GM12865 (cell line): Measurements from ENCODE around the gene TRMT1.

ENCODE experiments used
- DNase-seq: peaks from one replicate; pipeline ENCODE4 v3.0.0; 2010; ENCODE audit warnings: low read depth
- H3K4me3 ChIP-seq: 2 replicates; pipeline ENCODE4 v1.5.1; 2011; ENCODE audit warnings: mild to moderate bottlenecking, low read depth, low read length, control low read depth
- TF ChIP-seq, protein P1 (sequence below): IDR thresholded peaks from 2 replicates; pipeline ENCODE4 v1.5.1; 2011; ENCODE audit warnings: low read length, control low read depth, low read depth, inconsistent platforms; ENCODE audit not compliant: insufficient read depth; ENCODE audit errors: missing control alignments

Gene TRMT1

DNA sequence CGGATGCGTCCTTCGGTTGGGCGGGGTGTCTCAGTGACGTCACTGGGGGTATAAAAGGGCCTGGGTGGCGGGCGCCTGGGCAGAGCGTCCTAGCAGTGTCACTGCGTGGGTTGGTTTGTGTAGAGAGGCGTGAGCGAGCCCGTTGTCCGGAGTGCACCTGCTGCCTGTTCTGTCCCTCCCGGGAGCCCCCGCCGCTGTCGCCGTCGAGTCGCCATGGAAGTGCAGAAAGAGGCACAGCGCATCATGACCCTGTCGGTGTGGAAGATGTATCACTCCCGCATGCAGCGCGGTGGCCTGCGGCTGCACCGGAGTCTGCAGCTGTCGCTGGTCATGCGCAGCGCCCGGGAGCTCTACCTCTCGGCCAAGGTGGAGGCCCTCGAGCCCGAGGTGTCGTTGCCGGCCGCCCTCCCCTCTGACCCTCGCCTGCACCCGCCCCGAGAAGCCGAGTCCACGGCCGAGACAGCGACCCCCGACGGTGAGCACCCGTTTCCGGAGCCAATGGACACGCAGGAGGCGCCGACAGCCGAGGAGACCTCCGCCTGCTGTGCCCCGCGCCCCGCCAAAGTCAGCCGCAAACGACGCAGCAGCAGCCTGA lies 36.5 kb upstream of the TRMT1 start:
- H3K4me3 ChIP-seq: peak overlapping the region; percentile 91
- TF ChIP-seq, protein P1, sequence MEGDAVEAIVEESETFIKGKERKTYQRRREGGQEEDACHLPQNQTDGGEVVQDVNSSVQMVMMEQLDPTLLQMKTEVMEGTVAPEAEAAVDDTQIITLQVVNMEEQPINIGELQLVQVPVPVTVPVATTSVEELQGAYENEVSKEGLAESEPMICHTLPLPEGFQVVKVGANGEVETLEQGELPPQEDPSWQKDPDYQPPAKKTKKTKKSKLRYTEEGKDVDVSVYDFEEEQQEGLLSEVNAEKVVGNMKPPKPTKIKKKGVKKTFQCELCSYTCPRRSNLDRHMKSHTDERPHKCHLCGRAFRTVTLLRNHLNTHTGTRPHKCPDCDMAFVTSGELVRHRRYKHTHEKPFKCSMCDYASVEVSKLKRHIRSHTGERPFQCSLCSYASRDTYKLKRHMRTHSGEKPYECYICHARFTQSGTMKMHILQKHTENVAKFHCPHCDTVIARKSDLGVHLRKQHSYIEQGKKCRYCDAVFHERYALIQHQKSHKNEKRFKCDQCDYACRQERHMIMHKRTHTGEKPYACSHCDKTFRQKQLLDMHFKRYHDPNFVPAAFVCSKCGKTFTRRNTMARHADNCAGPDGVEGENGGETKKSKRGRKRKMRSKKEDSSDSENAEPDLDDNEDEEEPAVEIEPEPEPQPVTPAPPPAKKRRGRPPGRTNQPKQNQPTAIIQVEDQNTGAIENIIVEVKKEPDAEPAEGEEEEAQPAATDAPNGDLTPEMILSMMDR: no peak
- DNase-seq: peak; percentile 97

DNA sequence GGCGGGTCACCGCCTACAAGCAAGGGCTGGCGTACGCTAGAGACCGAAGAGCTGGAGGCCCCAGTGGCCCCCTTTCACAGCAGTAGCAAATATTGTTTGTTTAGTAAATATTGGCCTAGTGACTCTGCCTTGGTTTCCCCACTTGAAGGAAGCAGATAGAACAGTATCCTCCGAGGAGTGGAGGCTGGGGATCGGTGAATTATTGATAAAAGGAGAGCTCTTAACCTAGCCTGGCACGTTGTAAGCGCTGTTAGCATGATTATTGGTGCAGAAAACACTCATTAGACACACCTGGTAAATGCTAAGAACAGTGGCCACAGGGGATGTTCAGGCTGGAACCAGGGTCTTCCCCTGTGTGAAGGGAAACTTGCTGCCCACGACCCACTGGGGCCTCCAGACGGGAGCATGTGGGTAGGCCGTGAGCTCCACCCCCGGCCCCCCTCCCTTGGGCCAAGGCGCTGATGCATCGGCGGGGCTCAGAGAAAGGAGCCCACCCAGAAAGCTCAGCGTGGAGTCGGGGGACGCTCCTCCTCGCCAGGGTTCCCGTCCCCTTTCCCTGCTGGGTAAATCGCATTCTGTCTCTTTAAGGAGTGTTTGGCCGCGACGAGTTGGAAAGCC lies 35.9 kb upstream of the TRMT1 start:
- TF ChIP-seq, protein P1: no peak
- peak overlapping the region; percentile 91 for H3K4me3 ChIP-seq
- DNase-seq: no peak

DNA sequence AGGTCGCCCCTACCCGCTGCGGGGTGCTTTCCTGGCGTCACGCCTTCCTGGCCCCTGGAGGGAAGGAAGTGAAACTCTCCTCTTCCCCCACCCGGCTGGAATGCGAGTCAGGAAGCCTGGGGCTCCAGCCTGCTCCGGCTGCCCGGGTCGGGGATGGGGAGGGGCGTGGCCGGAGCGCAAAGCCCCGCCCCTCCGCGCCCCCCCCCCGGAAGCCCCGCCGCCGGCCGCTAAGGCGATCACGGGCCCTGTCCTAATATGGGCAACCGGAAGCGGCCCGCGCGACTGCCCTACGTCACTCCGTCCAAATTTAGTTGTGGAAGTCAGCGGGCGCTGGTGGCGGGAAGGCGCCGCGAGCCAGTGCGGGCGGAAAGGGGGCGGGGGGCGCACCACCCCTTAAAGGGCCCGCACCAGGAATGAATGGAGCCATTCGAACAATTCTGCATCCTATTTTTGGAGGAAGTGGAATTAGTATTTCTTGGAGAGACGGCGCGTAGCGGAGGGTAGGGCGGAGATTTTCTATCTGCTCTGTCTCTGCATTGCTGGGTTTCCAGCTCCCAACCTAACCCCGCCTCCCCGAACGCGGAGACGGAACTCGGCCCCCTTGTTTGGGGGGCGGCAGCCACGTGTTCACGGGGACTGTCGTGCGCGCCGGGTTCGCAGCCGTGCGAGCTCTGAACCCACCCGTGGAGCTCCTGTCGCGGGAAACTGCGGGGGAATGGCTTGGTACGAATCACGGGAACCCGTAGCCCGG lies 35.2 kb upstream of the TRMT1 start:
- peak overlapping the region; percentile 95 for H3K4me3 ChIP-seq
- DNase-seq: peak; percentile 98
- TF ChIP-seq, protein P1: no peak

DNA sequence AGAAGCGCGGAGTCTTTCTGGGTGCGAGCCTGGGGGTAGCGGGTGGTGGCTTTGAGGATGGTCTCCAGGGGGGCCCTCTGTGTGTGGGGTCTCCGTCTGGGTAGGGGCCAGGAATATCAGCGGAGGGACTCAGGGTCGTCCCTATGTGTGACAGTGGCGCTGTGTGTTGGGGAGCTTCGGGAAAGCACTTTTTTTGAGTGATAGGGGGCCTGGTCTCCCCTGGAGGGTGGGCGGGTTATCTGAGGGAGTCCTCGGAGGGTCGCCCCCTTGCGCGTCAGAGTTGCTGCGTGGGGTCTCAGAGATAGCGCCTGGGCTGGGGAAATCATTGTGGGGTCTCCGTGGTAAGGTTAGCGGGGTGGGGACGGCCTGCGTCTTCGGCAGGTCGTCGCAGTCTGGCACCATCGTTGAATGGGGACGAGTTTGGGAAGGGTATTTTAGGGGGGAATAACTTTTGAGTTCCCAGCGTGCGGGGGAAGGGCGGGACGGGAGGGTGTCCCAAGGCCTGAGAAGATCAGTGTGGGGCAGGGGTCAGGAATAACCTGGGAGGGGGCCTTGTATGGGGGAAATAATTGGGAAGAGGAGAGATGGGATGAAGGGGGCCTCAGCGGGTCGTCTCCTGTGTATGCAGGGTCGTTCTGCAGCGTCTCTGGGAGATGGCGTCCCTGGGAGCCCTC lies 34.5 kb upstream of the TRMT1 start:
- TF ChIP-seq, protein P1: no peak
- peak overlapping the region; percentile 95 for H3K4me3 ChIP-seq
- no peak for DNase-seq

DNA sequence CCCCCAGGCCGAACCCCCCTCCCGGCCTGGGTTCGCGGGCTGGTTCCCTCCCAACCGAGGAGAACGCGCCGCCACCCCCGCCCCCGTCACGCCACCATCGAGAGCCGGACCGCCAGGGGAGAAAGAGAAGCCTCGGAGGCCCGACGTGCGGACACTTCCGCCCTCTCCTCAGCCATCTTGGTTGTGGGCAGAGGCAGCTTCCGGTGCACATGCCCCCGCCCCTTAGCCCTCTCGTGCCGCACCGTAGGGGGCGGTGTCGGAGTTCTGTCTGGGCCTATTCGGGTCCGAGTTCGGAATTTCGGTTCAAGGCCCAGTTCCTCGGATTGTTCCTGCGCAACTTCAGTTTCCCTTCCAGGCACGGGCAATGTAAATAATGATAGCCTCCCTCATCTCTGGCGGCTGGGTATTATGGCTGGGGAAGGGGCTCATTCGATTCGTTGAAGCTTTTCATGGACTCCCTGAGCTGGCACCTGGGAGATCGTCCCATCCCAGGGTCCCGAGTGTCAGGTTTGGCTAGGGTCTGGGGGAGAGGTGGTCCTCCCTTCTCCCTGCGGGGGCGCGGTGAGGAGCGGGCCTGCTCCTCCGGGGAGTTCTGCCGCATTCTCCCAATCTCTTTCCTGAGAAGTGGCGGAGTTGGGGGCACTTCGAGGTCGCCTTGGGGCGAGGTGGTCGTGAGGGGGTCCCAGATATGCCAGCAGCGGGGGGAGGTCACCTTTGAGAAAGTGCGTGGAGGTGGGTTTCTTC lies 33.8 kb upstream of the TRMT1 start, which contains the start of the genes IER2 and STX10:
IER2 (plus strand) TSS at position 225 of the 744 bp plus-strand sequence. CDS start 2,776 bp downstream, outside the sequence.
STX10 (minus strand) TSS at position 189 of the 744 bp plus-strand sequence. CDS start 202 bp downstream, outside the sequence.
- DNase-seq: peak; percentile 96
- H3K4me3 ChIP-seq: peak within 1 kb of the TSS; percentile 95
- TF ChIP-seq, protein P1: peak; percentile 55

DNA sequence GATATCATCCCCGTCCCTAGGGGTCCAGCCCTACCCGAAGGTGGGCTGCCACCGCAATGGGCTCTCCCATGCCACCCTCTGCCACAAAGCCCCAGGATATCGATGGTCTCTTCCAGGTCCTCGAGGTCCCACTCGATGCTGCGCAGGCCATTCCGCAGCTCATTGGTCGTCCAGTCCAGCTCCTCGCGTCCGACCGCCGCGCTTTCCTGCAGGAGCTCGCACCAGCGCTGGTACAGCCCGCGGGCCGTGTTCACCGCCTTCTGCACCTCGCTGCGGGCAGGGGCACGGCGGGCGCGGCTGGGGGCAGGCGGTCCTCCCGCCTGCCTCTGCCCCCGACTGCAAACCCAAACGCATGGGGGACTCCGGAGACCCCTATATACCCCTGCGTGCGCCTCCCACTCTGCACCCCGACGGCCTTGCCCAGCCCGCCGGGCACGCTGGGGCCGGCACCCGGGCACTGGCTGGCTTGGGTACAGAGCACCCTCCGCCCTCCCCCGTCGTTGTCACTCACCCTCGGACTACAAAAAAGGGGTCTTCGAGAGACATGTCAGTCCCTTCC lies 33.2 kb upstream of the TRMT1 start:
- TF ChIP-seq, protein P1: no peak
- DNase-seq: peak; percentile 55
- peak overlapping the region; percentile 95 for H3K4me3 ChIP-seq

DNA sequence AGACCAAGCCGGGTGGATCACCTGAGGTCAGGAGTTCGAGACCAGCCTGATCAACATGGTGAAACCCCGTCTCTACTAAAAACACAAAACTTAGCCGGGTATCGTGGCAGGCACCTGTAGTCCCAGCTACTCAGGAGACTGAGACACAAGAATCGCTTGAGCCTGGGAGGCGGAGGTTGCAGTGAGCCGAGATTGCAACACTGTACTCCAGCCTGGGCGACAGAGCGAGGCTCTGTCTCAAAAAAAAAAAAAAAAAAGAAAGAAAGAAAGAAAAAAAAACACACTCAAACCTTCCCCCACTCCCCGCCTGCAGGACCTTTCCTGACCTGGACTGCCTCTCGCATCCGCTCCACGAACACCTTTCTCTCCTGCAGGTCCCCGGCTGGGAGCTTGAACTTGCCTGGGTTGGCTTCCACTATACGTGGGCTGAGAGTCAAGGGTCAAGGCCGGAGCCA lies 32.7 kb upstream of the TRMT1 start:
- peak overlapping the region; percentile 95 for H3K4me3 ChIP-seq
- DNase-seq: peak; percentile 17
